H1 (cell line): ENCODE measurements around the gene PDLIM4.

ENCODE experiments used
- FOSL1 ChIP-seq: IDR thresholded peaks from 2 replicates; pipeline ENCODE4 v1.6.1; 2011; ENCODE audit warnings: mild to moderate bottlenecking, low read depth, low read length, moderate library complexity; ENCODE audit not compliant: insufficient read depth
- POLR2AphosphoS5 ChIP-seq: IDR thresholded peaks from 2 replicates; pipeline ENCODE4 v1.6.1; 2011; ENCODE audit warnings: low read depth, low read length
- RFX5 ChIP-seq: IDR thresholded peaks from 2 replicates; pipeline ENCODE4 v1.6.1; 2011; ENCODE audit warnings: low read depth, low read length, improper control_type of control experiment, borderline replicate concordance
- TBP ChIP-seq: IDR thresholded peaks from 2 replicates; pipeline ENCODE4 v1.6.1; 2011; ENCODE audit warnings: low read depth, low read length, improper control_type of control experiment
- ZNF274 ChIP-seq: IDR thresholded peaks from 2 replicates; pipeline ENCODE4 v1.7.0; 2012; ENCODE audit warnings: low read length, borderline replicate concordance; ENCODE audit errors: extremely low read depth
- TF ChIP-seq, protein P1 (sequence below), 3 experiments: IDR thresholded peaks; 1 replicate in 2 of 3; 2 replicates in 1 of 3; pipeline versions ENCODE4 v1.5.1 to v1.6.1; 2011; ENCODE audit warnings: low read length in 3 of 3, mild to moderate bottlenecking in 3 of 3, inconsistent platforms in 2 of 3, low read depth in 1 of 3, moderate library complexity in 1 of 3; ENCODE audit not compliant: insufficient read depth in 1 of 3; ENCODE audit errors: control extremely low read depth in 1 of 3

DNA sequence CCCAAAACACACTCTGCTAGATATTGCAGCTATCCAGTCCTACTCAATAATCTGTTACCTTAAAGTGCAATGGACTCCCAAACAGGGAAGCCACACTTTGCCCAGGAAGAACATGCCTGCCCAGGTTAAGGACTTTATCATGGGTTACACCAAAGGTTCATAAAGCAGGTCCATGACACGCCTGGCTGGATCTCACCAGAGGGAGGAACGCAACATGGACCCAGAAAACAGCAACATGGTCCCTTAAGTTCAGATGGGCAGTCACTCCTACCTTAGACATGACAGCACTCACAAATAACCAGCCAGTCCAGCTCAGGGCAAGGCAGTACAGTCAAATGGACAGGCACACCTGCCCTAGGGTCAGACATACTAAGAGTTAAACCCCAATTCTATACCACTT, 33.6 kb upstream of the PDLIM4 start:
- no peak for TF ChIP-seq TBP
- TF ChIP-seq, protein P1, sequence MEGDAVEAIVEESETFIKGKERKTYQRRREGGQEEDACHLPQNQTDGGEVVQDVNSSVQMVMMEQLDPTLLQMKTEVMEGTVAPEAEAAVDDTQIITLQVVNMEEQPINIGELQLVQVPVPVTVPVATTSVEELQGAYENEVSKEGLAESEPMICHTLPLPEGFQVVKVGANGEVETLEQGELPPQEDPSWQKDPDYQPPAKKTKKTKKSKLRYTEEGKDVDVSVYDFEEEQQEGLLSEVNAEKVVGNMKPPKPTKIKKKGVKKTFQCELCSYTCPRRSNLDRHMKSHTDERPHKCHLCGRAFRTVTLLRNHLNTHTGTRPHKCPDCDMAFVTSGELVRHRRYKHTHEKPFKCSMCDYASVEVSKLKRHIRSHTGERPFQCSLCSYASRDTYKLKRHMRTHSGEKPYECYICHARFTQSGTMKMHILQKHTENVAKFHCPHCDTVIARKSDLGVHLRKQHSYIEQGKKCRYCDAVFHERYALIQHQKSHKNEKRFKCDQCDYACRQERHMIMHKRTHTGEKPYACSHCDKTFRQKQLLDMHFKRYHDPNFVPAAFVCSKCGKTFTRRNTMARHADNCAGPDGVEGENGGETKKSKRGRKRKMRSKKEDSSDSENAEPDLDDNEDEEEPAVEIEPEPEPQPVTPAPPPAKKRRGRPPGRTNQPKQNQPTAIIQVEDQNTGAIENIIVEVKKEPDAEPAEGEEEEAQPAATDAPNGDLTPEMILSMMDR (IDR thresholded peaks at IDR 0.05; ENCODE audit: control extremely low read depth in 1 of 3, insufficient read depth in 1 of 3, low read depth in 1 of 3, low read length in 3 of 3), result no peak
- TF ChIP-seq ZNF274, result no peak
- TF ChIP-seq POLR2AphosphoS5, result no peak
- TF ChIP-seq FOSL1, result no peak
- no peak for TF ChIP-seq RFX5
